PC-3 (cell line): ENCODE data around the gene EGFL7.

Experiments
- EZH2 ChIP-seq: fragments of 300-600 bp; sonication (generic); IDR thresholded peaks from one replicate; pipeline ENCODE4 v1.6.1; 2017; ENCODE audit warnings: antibody characterized with exemption, mild to moderate bottlenecking, low read length; ENCODE audit not compliant: unreplicated experiment
- TF ChIP-seq, protein P1 (sequence below): fragments of 300-600 bp; sonication (generic); conservative IDR thresholded peaks from 2 replicates; pipeline ENCODE4 v1.5.1; 2017; ENCODE audit warnings: antibody characterized with exemption, low read depth, mild to moderate bottlenecking, low read length

DNA sequence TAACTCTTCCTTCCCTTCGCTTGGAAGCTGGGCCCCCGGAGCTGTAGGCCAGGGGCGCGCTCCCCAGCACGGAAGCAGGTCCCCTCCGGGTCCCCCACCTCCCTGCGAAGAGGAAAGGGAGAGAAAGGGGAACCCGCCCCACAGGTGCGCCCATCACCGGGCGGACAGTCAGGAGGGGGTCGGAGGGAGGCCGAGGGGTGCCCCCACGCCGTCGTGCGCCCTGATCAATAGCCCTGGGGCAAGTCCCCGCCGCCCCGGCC lies 23.7 kb downstream of the EGFL7 start:
- TF ChIP-seq, protein P1, sequence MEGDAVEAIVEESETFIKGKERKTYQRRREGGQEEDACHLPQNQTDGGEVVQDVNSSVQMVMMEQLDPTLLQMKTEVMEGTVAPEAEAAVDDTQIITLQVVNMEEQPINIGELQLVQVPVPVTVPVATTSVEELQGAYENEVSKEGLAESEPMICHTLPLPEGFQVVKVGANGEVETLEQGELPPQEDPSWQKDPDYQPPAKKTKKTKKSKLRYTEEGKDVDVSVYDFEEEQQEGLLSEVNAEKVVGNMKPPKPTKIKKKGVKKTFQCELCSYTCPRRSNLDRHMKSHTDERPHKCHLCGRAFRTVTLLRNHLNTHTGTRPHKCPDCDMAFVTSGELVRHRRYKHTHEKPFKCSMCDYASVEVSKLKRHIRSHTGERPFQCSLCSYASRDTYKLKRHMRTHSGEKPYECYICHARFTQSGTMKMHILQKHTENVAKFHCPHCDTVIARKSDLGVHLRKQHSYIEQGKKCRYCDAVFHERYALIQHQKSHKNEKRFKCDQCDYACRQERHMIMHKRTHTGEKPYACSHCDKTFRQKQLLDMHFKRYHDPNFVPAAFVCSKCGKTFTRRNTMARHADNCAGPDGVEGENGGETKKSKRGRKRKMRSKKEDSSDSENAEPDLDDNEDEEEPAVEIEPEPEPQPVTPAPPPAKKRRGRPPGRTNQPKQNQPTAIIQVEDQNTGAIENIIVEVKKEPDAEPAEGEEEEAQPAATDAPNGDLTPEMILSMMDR: no peak
- no peak for TF ChIP-seq EZH2
